Neural progenitor cell (in vitro differentiated cells): ENCODE data around the gene PRRT1B.

Experiments
- EZH2 ChIP-seq: fragments of 200-600 bp; sonication (generic); IDR thresholded peaks from 2 replicates; pipeline ENCODE4 v1.6.1; 2017; ENCODE audit warnings: antibody characterized with exemption, mild to moderate bottlenecking, moderate library complexity
- TF ChIP-seq, protein P1 (sequence below): fragments of 200-600 bp; sonication (generic); IDR thresholded peaks from 2 replicates; pipeline ENCODE4 v1.5.1; 2017; ENCODE audit warnings: antibody characterized with exemption, mild to moderate bottlenecking

DNA sequence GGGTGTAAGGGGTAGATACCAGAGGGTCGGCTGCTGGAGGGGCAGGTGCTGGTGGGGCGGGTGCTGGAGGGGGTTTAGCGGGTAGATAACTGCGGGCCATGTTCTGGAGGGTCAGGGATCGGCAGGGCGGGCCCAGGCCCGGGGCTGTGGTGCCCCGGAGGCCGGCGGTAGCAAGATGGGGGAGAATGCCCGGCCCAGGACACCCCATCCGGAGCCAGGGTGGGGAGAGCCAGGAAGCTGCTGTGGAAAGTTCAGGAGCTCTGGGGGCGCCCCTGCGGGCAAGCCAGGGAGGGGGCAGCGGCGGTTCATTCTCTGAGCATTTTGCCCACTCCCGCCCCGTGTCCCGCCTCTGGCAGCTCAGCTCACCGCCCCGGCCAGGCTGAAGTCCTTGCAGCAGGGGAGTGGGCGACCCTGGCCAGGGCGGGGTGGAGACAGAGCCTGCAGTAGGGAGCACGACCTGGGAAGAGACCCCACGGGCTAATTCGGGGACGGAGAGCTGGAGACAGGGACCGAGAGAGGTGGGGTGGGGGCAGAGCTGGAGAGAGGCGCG, 538 bp downstream of the PRRT1B start:
- TF ChIP-seq, protein P1, sequence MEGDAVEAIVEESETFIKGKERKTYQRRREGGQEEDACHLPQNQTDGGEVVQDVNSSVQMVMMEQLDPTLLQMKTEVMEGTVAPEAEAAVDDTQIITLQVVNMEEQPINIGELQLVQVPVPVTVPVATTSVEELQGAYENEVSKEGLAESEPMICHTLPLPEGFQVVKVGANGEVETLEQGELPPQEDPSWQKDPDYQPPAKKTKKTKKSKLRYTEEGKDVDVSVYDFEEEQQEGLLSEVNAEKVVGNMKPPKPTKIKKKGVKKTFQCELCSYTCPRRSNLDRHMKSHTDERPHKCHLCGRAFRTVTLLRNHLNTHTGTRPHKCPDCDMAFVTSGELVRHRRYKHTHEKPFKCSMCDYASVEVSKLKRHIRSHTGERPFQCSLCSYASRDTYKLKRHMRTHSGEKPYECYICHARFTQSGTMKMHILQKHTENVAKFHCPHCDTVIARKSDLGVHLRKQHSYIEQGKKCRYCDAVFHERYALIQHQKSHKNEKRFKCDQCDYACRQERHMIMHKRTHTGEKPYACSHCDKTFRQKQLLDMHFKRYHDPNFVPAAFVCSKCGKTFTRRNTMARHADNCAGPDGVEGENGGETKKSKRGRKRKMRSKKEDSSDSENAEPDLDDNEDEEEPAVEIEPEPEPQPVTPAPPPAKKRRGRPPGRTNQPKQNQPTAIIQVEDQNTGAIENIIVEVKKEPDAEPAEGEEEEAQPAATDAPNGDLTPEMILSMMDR, result no peak
- no peak for TF ChIP-seq EZH2
